K562 (cell line): ENCODE data around the gene LHX3. TPM values are rescaled to one million over a fixed set of nuclear protein-coding genes. Genes with fewer than 3 reads are reported as not detected.
A peak's percentile ranks its signal among the peaks of the same experiment; 100 is the strongest.

ENCODE experiments used
- ATAC-seq: fragments of 200-7000 bp; cut with Tn5 transposase; 3 replicates; pipeline ENCODE4 v1.9.1; 2020; ENCODE audit warnings: moderate library complexity
- BruUV-seq: library from RNA; stranded (reverse); fragments of 400-500 nt; replicated peaks from 2 replicates; lab custom pipeline; 2021; lab: Mats Ljungman, UMichigan
- CTCF ChIA-PET: fragments of 300-600 bp; formaldehyde crosslinking; extraction: SDS; loops from one replicate; lab custom pipeline; 2021; ENCODE audit warnings: low intra/inter-chr PET ratio; lab: Yijun Ruan, JAX
- POLR2A ChIA-PET: fragments of 300-600, 350-650 bp; sonication (Branson Sonifier 250); formaldehyde crosslinking; extraction: SDS; loops from one replicate; lab custom pipeline; 2021; ENCODE audit warnings: antibody characterized with exemption, inconsistent platforms; lab: Yijun Ruan, JAX
- DNase-seq, 4 experiments: peaks; one replicate each; pipeline versions ENCODE4 v3.0.0 to v3.0.0-alpha.2; 2011 to 2018; ENCODE audit warnings: low spot score in 3 of 4, mixed read lengths in 3 of 4; ENCODE audit errors: extremely low read depth in 1 of 4
- FAIRE-seq: peaks from 2 replicates; lab custom pipeline; 2011; peaks lifted over from hg19 to GRCh38; lab: Jason Lieb, UNC
- H2AFZ ChIP-seq: 2 replicates; pipeline ENCODE4 v1.6.0; 2011; ENCODE audit warnings: low read depth, low read length, control low read depth, inconsistent platforms
- H3K27ac ChIP-seq: fragments of 200-600 bp; 3 replicates; pipeline ENCODE4 v1.8.0; 2011; ENCODE audit warnings: low read depth, mild to moderate bottlenecking, control low read depth, inconsistent platforms, low read length, moderate library complexity, mixed read lengths; ENCODE audit errors: extremely low read depth
- H3K27me3 ChIP-seq, 2 experiments: fragments of 300-600 bp in 1 of 2; 2 replicates in 1 of 2; 3 replicates in 1 of 2; pipeline versions ENCODE4 v1.6.0 to v1.8.0; 2011; ENCODE audit warnings: inconsistent platforms in 2 of 2, low read length in 2 of 2, mild to moderate bottlenecking in 1 of 2, mixed read lengths in 1 of 2, moderate library complexity in 1 of 2; ENCODE audit not compliant: control insufficient read depth in 2 of 2, insufficient read depth in 2 of 2
- H3K36me3 ChIP-seq: fragments of 300-600 bp; 3 replicates; pipeline ENCODE4 v1.8.0; 2011; ENCODE audit warnings: mild to moderate bottlenecking, low read length, inconsistent platforms; ENCODE audit not compliant: control insufficient read depth, insufficient read depth
- H3K4me1 ChIP-seq, 2 experiments: fragments of 200-600 bp in 1 of 2; replicated peaks in 1 of 2; 2 replicates in 1 of 2; 3 replicates in 1 of 2; pipeline versions ENCODE4 v1.5.1 to v1.8.0; 2011; ENCODE audit warnings: inconsistent platforms in 2 of 2, low read length in 2 of 2, mild to moderate bottlenecking in 1 of 2, mixed read lengths in 1 of 2, moderate library complexity in 1 of 2; ENCODE audit not compliant: control insufficient read depth in 2 of 2, insufficient read depth in 2 of 2
- H3K4me2 ChIP-seq: 2 replicates; pipeline ENCODE4 v1.6.1; 2011; ENCODE audit warnings: low read length, control low read depth, inconsistent platforms, mixed read lengths; ENCODE audit not compliant: insufficient read depth
- H3K4me3 ChIP-seq: fragments of 200-600 bp; sonication (generic), shearing (Covaris generic); 2 replicates; pipeline ENCODE4 v1.5.1; 2016; ENCODE audit warnings: control low read depth, inconsistent platforms
- H3K79me2 ChIP-seq: fragments of 200-600 bp; 3 replicates; pipeline ENCODE4 v1.8.0; 2011; ENCODE audit warnings: low read length, inconsistent platforms; ENCODE audit not compliant: control insufficient read depth, insufficient read depth
- H3K9ac ChIP-seq, 2 experiments: 2 replicates each; pipeline versions ENCODE4 v1.6.0 to v1.6.1; 2011; ENCODE audit warnings: low read depth in 2 of 2, low read length in 2 of 2, control low read depth in 1 of 2, inconsistent platforms in 1 of 2, mild to moderate bottlenecking in 1 of 2, mixed read lengths in 1 of 2; ENCODE audit not compliant: insufficient read depth in 1 of 2
- H3K9me1 ChIP-seq: one replicate; pipeline ENCODE4 v1.6.0; 2011; ENCODE audit warnings: inconsistent platforms, mild to moderate bottlenecking, low read length, moderate library complexity; ENCODE audit not compliant: control insufficient read depth, insufficient read depth
- H3K9me3 ChIP-seq: replicated peaks from 2 replicates; pipeline ENCODE4 v1.5.1; 2011; ENCODE audit warnings: low read depth, low read length, inconsistent platforms; ENCODE audit not compliant: control insufficient read depth, insufficient read depth
- H4K20me1 ChIP-seq: replicated peaks from 2 replicates; pipeline ENCODE4 v1.6.1; 2011; ENCODE audit warnings: low read length, inconsistent platforms, mixed read lengths; ENCODE audit not compliant: control insufficient read depth, insufficient read depth
- DACH1 ChIP-seq: fragments of 450-650 bp; IDR thresholded peaks from 2 replicates; pipeline ENCODE4 v1.6.1; 2018; ENCODE audit not compliant: partially characterized antibody
- E2F5 ChIP-seq: sonication (generic); formaldehyde crosslinking; IDR thresholded peaks from 2 replicates; pipeline ENCODE4 v1.8.0; 2022; ENCODE audit warnings: mild to moderate bottlenecking, missing genetic modification reagents
- HNRNPK ChIP-seq: fragments of 200-400 bp; formaldehyde crosslinking; IDR thresholded peaks from one replicate; pipeline ENCODE4 v1.6.1; 2018; ENCODE audit warnings: mild to moderate bottlenecking, low read depth, low read length; ENCODE audit not compliant: poor library complexity, severe bottlenecking
- ID3 ChIP-seq, 2 experiments: fragments of 250-450 bp in 1 of 2; fragments of 450-650 bp in 1 of 2; sonication (Bioruptor Pico) in 1 of 2; IDR thresholded peaks; 2 replicates each; pipeline versions ENCODE4 v1.6.1 to v1.8.0; 2016 to 2021; ENCODE audit warnings: mild to moderate bottlenecking in 2 of 2, moderate library complexity in 2 of 2, missing compliant biosample characterization in 1 of 2, missing genetic modification characterization in 1 of 2
- NELFE ChIP-seq: IDR thresholded peaks from 2 replicates; pipeline ENCODE4 v1.6.1; 2011; ENCODE audit warnings: mild to moderate bottlenecking; ENCODE audit not compliant: insufficient read depth, insufficient read length
- SAFB2 ChIP-seq: fragments of 200-400 bp; formaldehyde crosslinking; IDR thresholded peaks from 2 replicates; pipeline ENCODE4 v1.6.1; 2018; ENCODE audit warnings: borderline replicate concordance, low read length, low read depth, moderate library complexity; ENCODE audit not compliant: severe bottlenecking
- TAF9B ChIP-seq: fragments of 450-650 bp; IDR thresholded peaks from 2 replicates; pipeline ENCODE4 v1.6.1; 2018; ENCODE audit warnings: mild to moderate bottlenecking; ENCODE audit not compliant: partially characterized antibody
- XRCC5 ChIP-seq: fragments of 200-400 bp; formaldehyde crosslinking; IDR thresholded peaks from 2 replicates; pipeline ENCODE4 v1.6.1; 2017; ENCODE audit warnings: low read depth, mild to moderate bottlenecking, low read length
- WGBS: fragments of 100-300 bp; shearing (Covaris generic); methylation state at CpG from one replicate; pipeline ENCODE4 v1.1.6; 2016; ENCODE audit warnings: low coverage, mixed read lengths; ENCODE audit not compliant: insufficient coverage; ENCODE audit errors: missing lambda C conversion rate; 5-methylcytosine and 5-hydroxymethylcytosine counted together
- in situ Hi-C: fragments of 300-500 bp; cut with MboI; formaldehyde crosslinking; loops from 4 replicates; pipeline ENCODE4 v1.15.0; 2018; ENCODE audit warnings: inconsistent platforms, mixed read lengths
- intact Hi-C: fragments of 100-400 bp; cut with micrococcal nuclease; formaldehyde crosslinking; loops from 2 replicates; pipeline ENCODE4 v1.14.2; 2022
- polyA plus RNA-seq, 8 experiments: library from polyadenylated mRNA; depleted of rRNA in 4 of 8; stranded (reverse) in 5 of 8; unstranded in 3 of 8; fragments of >200 nt; fragmentation: Nextera tagmentation in 2 of 8; fragmentation: Illumina TruSeq in 1 of 8; extraction: Ambion mirVana in 2 of 8; extraction: Trizol in 1 of 8; gene quantifications; 2 replicates each; pipeline versions ENCODE4 v1.2.1 to v1.2.3, GENCODE V29; 2011 to 2014; ENCODE audit warnings: inconsistent platforms in 1 of 8, missing spikeins in 1 of 8
- total RNA-seq, 7 experiments: library from RNA; depleted of rRNA in 6 of 7; stranded (reverse); fragments of >200 nt in 6 of 7; fragmentation: Illumina TruSeq in 2 of 7; extraction: Trizol in 2 of 7; gene quantifications; 2 replicates each; pipeline versions ENCODE4 v1.2.1 to v1.2.3, GENCODE V29; 2011 to 2021; ENCODE audit warnings: low replicate concordance in 1 of 7

LHX3 gene
- total and polyA plus RNA-seq, 9 of the 15 experiments (the other 6 are each of a cell fraction or from before 2014, with no cell fraction given): 0.09 TPM; not detected in 8

- no TSS peak for BruUV-seq
- no peak overlapping the region for H3K4me2 ChIP-seq
- peaks cover 0 to 32% of the 10 kb centered on the region in 2 experiments; a peak in 2 of 5 replicates for H3K4me1 ChIP-seq
- intact Hi-C loops (no loop called here), in situ Hi-C loops (no loop called here)
- CTCF ChIA-PET: no interaction called here
- no peaks in the 10 kb centered on the region for H3K9me1 ChIP-seq
- 25% methylated on average over 16 of the region's 18 CpGs for WGBS
- no peak for ATAC-seq
- FAIRE-seq: no peak
- no peaks in the 10 kb centered on the region for H3K9me3 ChIP-seq
- no peaks in the 10 kb centered on the region for H3K36me3 ChIP-seq
- H3K79me2 ChIP-seq: no peaks in the 10 kb centered on the region
- DNase-seq: no peak
- peaks cover 4% of the 10 kb centered on the region for H4K20me1 ChIP-seq
- H3K9ac ChIP-seq: no peak overlapping the region; a peak in 1 of 4 replicates
- H2AFZ ChIP-seq: no peak overlapping the region
- no peak overlapping the region for H3K4me3 ChIP-seq
- no peak overlapping the region for H3K27ac ChIP-seq
- H3K27me3 ChIP-seq: peaks cover 35 to 83% of the 10 kb centered on the region in 2 experiments
- POLR2A ChIA-PET: no interaction called here
- TF ChIP-seq ID3 (CRISPR knock-in tag; IDR thresholded peaks at IDR 0.05): no peak
- no peak for TF ChIP-seq ID3 (tag; IDR thresholded peaks at IDR 0.05)
These were observed 22.0 kb downstream of the LHX3 start for GRCh38 chr9:136182850-136183422.

GRCh38 chr9:136182420-136182787 lies 22.5 kb downstream of the LHX3 start:
- H3K9me1 ChIP-seq: no peaks in the 10 kb centered on the region
- intact Hi-C loops: no loop called here

More at GRCh38 chr9:136182420-136182787, 22.5 kb downstream of the LHX3 start:
- no peak overlapping the region for H3K4me3 ChIP-seq
- FAIRE-seq: no peak
- ChIA-PET CTCF (no interaction called here), POLR2A (interaction anchor here (1.0 kb wide), 1 partner anchor 31 kb away, joined by 3 read pairs; no protein-coding TSS in a partner anchor)
- no peak overlapping the region; a peak in 1 of 4 replicates for H3K9ac ChIP-seq
- H3K4me2 ChIP-seq: no peak overlapping the region
- DNase-seq: no peak
- H3K36me3 ChIP-seq: no peaks in the 10 kb centered on the region
- WGBS: 13% methylated on average over 14 of the region's 14 CpGs
- no peak overlapping the region for H3K27ac ChIP-seq
- no TSS peak for BruUV-seq
- H3K4me1 ChIP-seq: peaks cover 0 to 32% of the 10 kb centered on the region in 2 experiments; a peak in 2 of 5 replicates
- no peaks in the 10 kb centered on the region for H3K79me2 ChIP-seq
- no peak overlapping the region for H2AFZ ChIP-seq
- peaks cover 4% of the 10 kb centered on the region for H4K20me1 ChIP-seq
- peaks cover 37 to 83% of the 10 kb centered on the region in 2 experiments for H3K27me3 ChIP-seq
- ATAC-seq: no peak
- H3K9me3 ChIP-seq: no peaks in the 10 kb centered on the region
- in situ Hi-C loops: no loop called here
- TF ChIP-seq HNRNPK (no peak), XRCC5 (no peak), SAFB2 (no peak), E2F5 (CRISPR knock-in tag) (no peak), NELFE (no peak), TAF9B (no peak), DACH1 (peak; percentile 12)
